CD8-positive, alpha-beta memory T cell (primary cell): ENCODE measurements around the gene COQ2. TPM values are rescaled to one million over a fixed set of nuclear protein-coding genes. Genes with fewer than 3 reads are reported as not detected.

Experiments used
- CTCF ChIA-PET: fragments of 350-600 bp; sonication (Branson Sonifier 250); formaldehyde crosslinking; loops from one replicate; lab custom pipeline; 2021; ENCODE audit warnings: antibody characterized with exemption; lab: Charles Lee
- POLR2A ChIA-PET: fragments of 350-600 bp; sonication (Branson Sonifier 250); formaldehyde crosslinking; loops from one replicate; lab custom pipeline; 2021; ENCODE audit warnings: antibody characterized with exemption; lab: Charles Lee
- DNase-seq, 5 donors: peaks; one replicate each; pipeline versions ENCODE4 v3.0.0 to v3.0.0-alpha.2; 2020 to 2022; ENCODE audit warnings: mixed read lengths in 1 of 5
- H3K27ac ChIP-seq: one replicate; pipeline ENCODE4 v1.7.0; 2013; ENCODE audit warnings: low read depth, mild to moderate bottlenecking, low read length, moderate library complexity
- H3K27me3 ChIP-seq: 2 replicates; pipeline ENCODE4 v1.7.0; 2013; ENCODE audit warnings: low read length, mild to moderate bottlenecking; ENCODE audit not compliant: insufficient read depth, poor library complexity, severe bottlenecking
- H3K36me3 ChIP-seq: 2 replicates; pipeline ENCODE4 v1.7.0; 2013; ENCODE audit warnings: mild to moderate bottlenecking, low read length, moderate library complexity; ENCODE audit not compliant: insufficient read depth
- H3K4me1 ChIP-seq: 2 replicates; pipeline ENCODE4 v1.7.0; 2013; ENCODE audit warnings: mild to moderate bottlenecking, low read length, moderate library complexity; ENCODE audit not compliant: insufficient read depth
- H3K4me3 ChIP-seq: 2 replicates; pipeline ENCODE4 v1.7.0; 2013; ENCODE audit warnings: mild to moderate bottlenecking, low read length
- H3K9me3 ChIP-seq: 2 replicates; pipeline ENCODE4 v1.7.0; 2013; ENCODE audit warnings: mild to moderate bottlenecking, low read length
- H3K27ac Mint-ChIP-seq, 8 donors: one replicate each; pipeline ENCODE4 v1.8.0; 2020 to 2021; ENCODE audit warnings: mixed read lengths in 8 of 8, mild to moderate bottlenecking in 6 of 8, inconsistent platforms in 3 of 8, moderate library complexity in 3 of 8
- H3K27me3 Mint-ChIP-seq, 2 donors: one replicate each; pipeline ENCODE4 v1.8.0; 2020 to 2021; ENCODE audit warnings: mixed read lengths in 2 of 2, mild to moderate bottlenecking in 1 of 2, moderate library complexity in 1 of 2
- H3K36me3 Mint-ChIP-seq, 3 donors: one replicate each; pipeline ENCODE4 v1.8.0; 2020 to 2021; ENCODE audit warnings: mixed read lengths in 3 of 3, inconsistent platforms in 1 of 3, mild to moderate bottlenecking in 1 of 3
- H3K4me1 Mint-ChIP-seq, 3 donors: one replicate each; pipeline ENCODE4 v1.8.0; 2020 to 2021; ENCODE audit warnings: mixed read lengths in 3 of 3, inconsistent platforms in 1 of 3, mild to moderate bottlenecking in 1 of 3
- H3K4me3 Mint-ChIP-seq, 7 donors: one replicate each; pipeline ENCODE4 v1.8.0; 2020 to 2021; ENCODE audit warnings: mixed read lengths in 7 of 7, mild to moderate bottlenecking in 6 of 7, moderate library complexity in 4 of 7, inconsistent platforms in 2 of 7
- H3K9me3 Mint-ChIP-seq, 5 donors: one replicate each; pipeline ENCODE4 v1.8.0; 2020 to 2022; ENCODE audit warnings: mixed read lengths in 5 of 5, mild to moderate bottlenecking in 3 of 5, moderate library complexity in 2 of 5, inconsistent platforms in 1 of 5
- polyA plus RNA-seq: library from polyadenylated mRNA; unstranded; fragments of 300-500 nt; fragmentation: Illumina TruSeq; gene quantifications from one replicate; pipeline ENCODE4 v1.2.3, GENCODE V29; 2021
- total RNA-seq, 2 experiments: library from RNA; stranded (reverse); gene quantifications; one replicate each; pipeline ENCODE4 v1.2.3, GENCODE V29; 2021

COQ2 gene
- total and polyA plus RNA-seq, 3 experiments from 2014 or later = 7.5 to 24.3 (median 23.6) TPM

- no peaks in the 10 kb centered on the region for H3K9me3 Mint-ChIP-seq
- peak overlapping the region in 6 of 8 donors; percentile 1 to 77 (median 26) for H3K27ac Mint-ChIP-seq
- Histone ChIP-seq H3K4me1 (peaks cover 47% of the 10 kb centered on the region), H3K9me3 (no peaks in the 10 kb centered on the region), H3K4me3 (no peak overlapping the region), H3K27ac (no peak overlapping the region), H3K27me3 (no peaks in the 10 kb centered on the region), H3K36me3 (no peaks in the 10 kb centered on the region)
- peaks cover 0 to 3% of the 10 kb centered on the region in 2 donors for H3K27me3 Mint-ChIP-seq
- CTCF ChIA-PET = interaction anchor here (0.7 kb wide), 1 partner anchor 21 kb away, joined by 3 read pairs; no protein-coding TSS in a partner anchor
- no peaks in the 10 kb centered on the region for H3K36me3 Mint-ChIP-seq
- H3K4me3 Mint-ChIP-seq = peak overlapping the region in 5 of 7 donors; percentile 9 to 55 (median 42)
- peaks cover 48 to 49% (median 48%) of the 10 kb centered on the region in 3 donors for H3K4me1 Mint-ChIP-seq
- peak in 1 of 5 donors; percentile 45 for DNase-seq
- POLR2A ChIA-PET = interaction anchor here (1.0 kb wide), 1 partner anchor 14 kb away, joined by 4 read pairs; no protein-coding TSS in a partner anchor
Observed at GRCh38 chr4:83231620-83232076, 53.0 kb downstream of the COQ2 start.

- Mint-ChIP-seq H3K4me1 (peaks cover 40 to 42% (median 41%) of the 10 kb centered on the region in 3 donors), H3K4me3 (peak overlapping the region in 3 of 7 donors; percentile 42 to 59 (median 55)), H3K36me3 (no peaks in the 10 kb centered on the region), H3K9me3 (no peaks in the 10 kb centered on the region), H3K27ac (peak overlapping the region in 1 of 8 donors; percentile 29), H3K27me3 (peaks cover 0 to 3% of the 10 kb centered on the region in 2 donors)
- Histone ChIP-seq H3K27ac (no peak overlapping the region), H3K27me3 (no peaks in the 10 kb centered on the region), H3K4me3 (no peak overlapping the region), H3K36me3 (no peaks in the 10 kb centered on the region), H3K9me3 (no peaks in the 10 kb centered on the region), H3K4me1 (peaks cover 40% of the 10 kb centered on the region)
- POLR2A ChIA-PET = interaction anchor here (1.0 kb wide), 1 partner anchor 13 kb away, joined by 4 read pairs; no protein-coding TSS in a partner anchor
- CTCF ChIA-PET = no interaction called here
- no peak for DNase-seq
Observed at GRCh38 chr4:83230928-83231327, 53.7 kb downstream of the COQ2 start.

GRCh38 chr4:83229791-83230190 is 54.8 kb downstream of the COQ2 start:
- Mint-ChIP-seq H3K27ac (no peak overlapping the region), H3K9me3 (no peaks in the 10 kb centered on the region), H3K36me3 (no peaks in the 10 kb centered on the region), H3K4me3 (no peak overlapping the region), H3K4me1 (peaks cover 29 to 37% (median 35%) of the 10 kb centered on the region in 3 donors), H3K27me3 (peaks cover 0 to 3% of the 10 kb centered on the region in 2 donors)
- H3K27ac ChIP-seq = no peak overlapping the region
- no peaks in the 10 kb centered on the region for H3K27me3 ChIP-seq
- no peak for DNase-seq
- CTCF ChIA-PET = no interaction called here
- no peak overlapping the region for H3K4me3 ChIP-seq
- H3K9me3 ChIP-seq = no peaks in the 10 kb centered on the region
- H3K36me3 ChIP-seq = no peaks in the 10 kb centered on the region
- POLR2A ChIA-PET = no interaction called here
- peaks cover 30% of the 10 kb centered on the region for H3K4me1 ChIP-seq

- POLR2A ChIA-PET = no interaction called here
- no peaks in the 10 kb centered on the region for H3K9me3 Mint-ChIP-seq
- Histone ChIP-seq H3K4me1 (peaks cover 32% of the 10 kb centered on the region), H3K27me3 (no peaks in the 10 kb centered on the region), H3K36me3 (no peaks in the 10 kb centered on the region), H3K27ac (no peak overlapping the region), H3K4me3 (no peak overlapping the region), H3K9me3 (no peaks in the 10 kb centered on the region)
- H3K4me3 Mint-ChIP-seq = no peak overlapping the region
- no peaks in the 10 kb centered on the region for H3K36me3 Mint-ChIP-seq
- H3K27me3 Mint-ChIP-seq = peaks cover 0 to 3% of the 10 kb centered on the region in 2 donors
- no peak overlapping the region for H3K27ac Mint-ChIP-seq
- H3K4me1 Mint-ChIP-seq = peaks cover 24 to 40% (median 37%) of the 10 kb centered on the region in 3 donors
- DNase-seq = no peak
- CTCF ChIA-PET = no interaction called here
Observed at GRCh38 chr4:83228231-83228630, 56.4 kb downstream of the COQ2 start.

- Mint-ChIP-seq H3K9me3 (no peaks in the 10 kb centered on the region), H3K27ac (no peak overlapping the region), H3K36me3 (no peaks in the 10 kb centered on the region), H3K27me3 (no peaks in the 10 kb centered on the region), H3K4me1 (peaks cover 26 to 33% (median 30%) of the 10 kb centered on the region in 3 donors), H3K4me3 (no peak overlapping the region)
- H3K9me3 ChIP-seq = no peaks in the 10 kb centered on the region
- no peaks in the 10 kb centered on the region for H3K36me3 ChIP-seq
- CTCF ChIA-PET = interaction anchor here (1.4 to 2.0 kb wide), 2 partner anchors 29 to 114 kb away, joined by 5 read pairs; no protein-coding TSS in a partner anchor
- H3K4me3 ChIP-seq = no peak overlapping the region
- POLR2A ChIA-PET = no interaction called here
- H3K4me1 ChIP-seq = peaks cover 21% of the 10 kb centered on the region
- H3K27ac ChIP-seq = no peak overlapping the region
- DNase-seq = no peak
- H3K27me3 ChIP-seq = no peaks in the 10 kb centered on the region
Observed at GRCh38 chr4:83224502-83225197, 59.9 kb downstream of the COQ2 start.

- no peak overlapping the region for H3K27ac Mint-ChIP-seq
- no peaks in the 10 kb centered on the region for H3K27me3 ChIP-seq
- POLR2A ChIA-PET = no interaction called here
- peaks cover 0 to 2% of the 10 kb centered on the region in 2 donors for H3K27me3 Mint-ChIP-seq
- H3K27ac ChIP-seq = no peak overlapping the region
- no peaks in the 10 kb centered on the region for H3K9me3 Mint-ChIP-seq
- H3K4me3 Mint-ChIP-seq = no peak overlapping the region
- no peaks in the 10 kb centered on the region for H3K36me3 ChIP-seq
- peaks cover 30% of the 10 kb centered on the region for H3K4me1 ChIP-seq
- H3K4me3 ChIP-seq = no peak overlapping the region
- no peak for DNase-seq
- CTCF ChIA-PET = interaction anchor here (1.4 to 2.0 kb wide), 3 partner anchors 27 to 113 kb away, joined by 4 to 5 read pairs (median 5); no protein-coding TSS in a partner anchor
- peaks cover 35 to 42% (median 39%) of the 10 kb centered on the region in 3 donors for H3K4me1 Mint-ChIP-seq
- H3K9me3 ChIP-seq = no peaks in the 10 kb centered on the region
- H3K36me3 Mint-ChIP-seq = no peaks in the 10 kb centered on the region
Observed at GRCh38 chr4:83223781-83224180, 60.8 kb downstream of the COQ2 start.

- CTCF ChIA-PET = no interaction called here
- H3K4me3 Mint-ChIP-seq = no peak overlapping the region
- H3K27ac Mint-ChIP-seq = no peak overlapping the region
- no peak overlapping the region for H3K4me3 ChIP-seq
- H3K27me3 ChIP-seq = no peaks in the 10 kb centered on the region
- DNase-seq = no peak
- peaks cover 53 to 60% (median 57%) of the 10 kb centered on the region in 3 donors for H3K4me1 Mint-ChIP-seq
- H3K4me1 ChIP-seq = peaks cover 46% of the 10 kb centered on the region
- POLR2A ChIA-PET = no interaction called here
- no peak overlapping the region for H3K27ac ChIP-seq
- no peaks in the 10 kb centered on the region for H3K36me3 ChIP-seq
- H3K9me3 ChIP-seq = no peaks in the 10 kb centered on the region
- peaks cover 0 to 2% of the 10 kb centered on the region in 2 donors for H3K27me3 Mint-ChIP-seq
- no peaks in the 10 kb centered on the region for H3K9me3 Mint-ChIP-seq
- no peaks in the 10 kb centered on the region for H3K36me3 Mint-ChIP-seq
Observed at GRCh38 chr4:83221897-83222441, 62.6 kb downstream of the COQ2 start.
